Right atrium auricular region (tissue), 2 donors: ENCODE data around the gene NDST1. TPM values are rescaled to one million over a fixed set of nuclear protein-coding genes. Genes with fewer than 3 reads are reported as not detected.

Experiments
- DNase-seq: peaks from one replicate; pipeline ENCODE4 v3.0.0-alpha.2; 2019; ENCODE audit warnings: low spot score
- H3K27ac ChIP-seq, 2 donors: fragments of 200-600 bp; sonication (generic); 1 replicate in 1 of 2; 2 replicates in 1 of 2; pipeline ENCODE4 v1.5.1; 2016 to 2019
- H3K27me3 ChIP-seq, 2 donors: fragments of 200-600 bp; sonication (generic); one replicate each; pipeline versions ENCODE4 v1.5.1 to v1.6.0; 2017 to 2019
- H3K36me3 ChIP-seq: fragments of 200-600 bp; sonication (generic); one replicate; pipeline ENCODE4 v1.5.1; 2016
- H3K4me1 ChIP-seq, 2 donors: fragments of 200-600 bp; sonication (generic); one replicate each; pipeline versions ENCODE4 v1.5.1 to v1.6.0; 2017 to 2019
- H3K4me3 ChIP-seq, 2 donors: fragments of 200-600 bp; sonication (generic); 1 replicate in 1 of 2; 2 replicates in 1 of 2; pipeline ENCODE4 v1.5.1; 2017 to 2019; ENCODE audit warnings: mild to moderate bottlenecking in 1 of 2, moderate library complexity in 1 of 2
- H3K9me3 ChIP-seq, 2 donors: fragments of 200-600 bp; sonication (generic); one replicate each; pipeline ENCODE4 v1.5.1; 2019
- total RNA-seq, 2 donors: library from RNA; depleted of rRNA; stranded (reverse); fragments of >200 nt; gene quantifications; one replicate each; pipeline ENCODE4 v1.1.0, GENCODE V29; 2016
- TF ChIP-seq, protein P1 (sequence below), 2 donors: fragments of 200-600 bp; sonication (generic); IDR thresholded peaks; one replicate each; pipeline ENCODE4 v1.5.1; 2019; ENCODE audit warnings: antibody characterized with exemption in 2 of 2

The NDST1 gene
- total RNA-seq, 2 donors from 2014 or later = 81.4 to 91.8 TPM

DNA sequence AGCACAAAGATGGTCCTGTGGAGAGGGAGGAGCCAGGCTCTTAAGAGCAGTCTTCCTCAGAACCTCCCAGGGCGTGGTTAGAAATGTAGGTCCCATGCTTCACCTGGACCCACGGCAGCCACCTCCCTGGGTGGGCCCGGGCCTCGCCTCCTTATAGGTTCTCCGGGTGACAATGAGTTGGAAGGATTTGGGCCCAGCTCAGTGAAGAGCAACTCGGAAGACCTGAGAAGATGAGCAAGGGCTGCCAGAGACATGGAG lies 26.3 kb upstream of the NDST1 start:
- Histone ChIP-seq H3K27ac (no peak overlapping the region), H3K36me3 (no peaks in the 10 kb centered on the region), H3K9me3 (no peaks in the 10 kb centered on the region), H3K4me3 (no peak overlapping the region), H3K27me3 (no peaks in the 10 kb centered on the region), H3K4me1 (peaks cover 0 to 8% of the 10 kb centered on the region in 2 donors)
- no peak for DNase-seq
- TF ChIP-seq, protein P1, sequence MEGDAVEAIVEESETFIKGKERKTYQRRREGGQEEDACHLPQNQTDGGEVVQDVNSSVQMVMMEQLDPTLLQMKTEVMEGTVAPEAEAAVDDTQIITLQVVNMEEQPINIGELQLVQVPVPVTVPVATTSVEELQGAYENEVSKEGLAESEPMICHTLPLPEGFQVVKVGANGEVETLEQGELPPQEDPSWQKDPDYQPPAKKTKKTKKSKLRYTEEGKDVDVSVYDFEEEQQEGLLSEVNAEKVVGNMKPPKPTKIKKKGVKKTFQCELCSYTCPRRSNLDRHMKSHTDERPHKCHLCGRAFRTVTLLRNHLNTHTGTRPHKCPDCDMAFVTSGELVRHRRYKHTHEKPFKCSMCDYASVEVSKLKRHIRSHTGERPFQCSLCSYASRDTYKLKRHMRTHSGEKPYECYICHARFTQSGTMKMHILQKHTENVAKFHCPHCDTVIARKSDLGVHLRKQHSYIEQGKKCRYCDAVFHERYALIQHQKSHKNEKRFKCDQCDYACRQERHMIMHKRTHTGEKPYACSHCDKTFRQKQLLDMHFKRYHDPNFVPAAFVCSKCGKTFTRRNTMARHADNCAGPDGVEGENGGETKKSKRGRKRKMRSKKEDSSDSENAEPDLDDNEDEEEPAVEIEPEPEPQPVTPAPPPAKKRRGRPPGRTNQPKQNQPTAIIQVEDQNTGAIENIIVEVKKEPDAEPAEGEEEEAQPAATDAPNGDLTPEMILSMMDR (IDR thresholded peaks at IDR 0.05) = no peak

DNA sequence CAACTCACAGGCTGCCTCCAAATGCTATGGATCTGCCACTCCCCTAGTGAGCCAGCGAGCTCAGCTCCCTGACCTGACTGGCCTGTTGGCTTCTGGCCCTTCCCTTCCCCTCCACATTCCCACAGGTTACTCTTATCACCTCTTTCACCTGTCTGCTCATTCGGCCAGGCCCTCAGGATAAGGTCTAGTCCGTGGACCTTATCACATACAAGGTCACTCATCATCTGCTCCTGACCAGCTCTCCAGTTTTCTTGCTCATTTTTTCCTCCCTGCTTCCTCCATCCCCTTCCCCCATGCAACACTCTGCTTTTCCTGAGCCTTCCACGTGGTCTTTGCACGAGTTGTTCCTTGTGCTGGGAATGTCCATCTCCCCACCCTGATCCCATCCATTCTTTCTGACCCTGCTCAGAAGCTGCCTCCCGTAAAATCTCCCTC lies 25.9 kb upstream of the NDST1 start:
- peaks cover 0 to 12% of the 10 kb centered on the region in 2 donors for H3K4me1 ChIP-seq
- no peaks in the 10 kb centered on the region for H3K27me3 ChIP-seq
- no peak overlapping the region for H3K27ac ChIP-seq
- DNase-seq = no peak
- H3K4me3 ChIP-seq = no peak overlapping the region
- H3K9me3 ChIP-seq = no peaks in the 10 kb centered on the region
- TF ChIP-seq, protein P1 (IDR thresholded peaks at IDR 0.05) = no peak
- H3K36me3 ChIP-seq = no peaks in the 10 kb centered on the region

- Histone ChIP-seq H3K4me3 (peak overlapping the region; percentile 81 to 93), H3K36me3 (no peaks in the 10 kb centered on the region), H3K4me1 (peaks cover 0 to 43% of the 10 kb centered on the region in 2 donors), H3K9me3 (no peaks in the 10 kb centered on the region), H3K27ac (peak overlapping the region; percentile 88 to 97), H3K27me3 (no peaks in the 10 kb centered on the region)
- no peak for DNase-seq
- TF ChIP-seq, protein P1 (IDR thresholded peaks at IDR 0.05) = no peak
Observed at GRCh38 chr5:150484964-150485692, 22.8 kb upstream of the NDST1 start.

GRCh38 chr5:150485693-150486401 lies 22.1 kb upstream of the NDST1 start:
- no peaks in the 10 kb centered on the region for H3K9me3 ChIP-seq

GRCh38 chr5:150486402-150487198 lies 21.3 kb upstream of the NDST1 start:
- Histone ChIP-seq H3K27ac (peak overlapping the region; percentile 88 to 97), H3K27me3 (no peaks in the 10 kb centered on the region), H3K9me3 (no peaks in the 10 kb centered on the region), H3K4me3 (peak overlapping the region; percentile 81 to 93), H3K36me3 (no peaks in the 10 kb centered on the region), H3K4me1 (peaks cover 0 to 58% of the 10 kb centered on the region in 2 donors)
- no peak for DNase-seq
- TF ChIP-seq, protein P1 (IDR thresholded peaks at IDR 0.05) = no peak

More at GRCh38 chr5:150485693-150486401, 22.1 kb upstream of the NDST1 start:
- no peaks in the 10 kb centered on the region for H3K27me3 ChIP-seq
- TF ChIP-seq, protein P1 (IDR thresholded peaks at IDR 0.05) = no peak
- no peaks in the 10 kb centered on the region for H3K36me3 ChIP-seq
- H3K27ac ChIP-seq = peak overlapping the region; percentile 88 to 97
- peaks cover 0 to 50% of the 10 kb centered on the region in 2 donors for H3K4me1 ChIP-seq
- DNase-seq = no peak
- H3K4me3 ChIP-seq = peak overlapping the region; percentile 81 to 93
